HCT116 (cell line): Measurements from ENCODE around the gene FBXL13. TPM values are rescaled to one million over a fixed set of nuclear protein-coding genes. Genes with fewer than 3 reads are reported as not detected.

Source experiments
- ATAC-seq: fragments of 200-7000 bp; cut with Tn5 transposase; 2 replicates; pipeline ENCODE4 v1.9.1; 2020; ENCODE audit warnings: mild to moderate bottlenecking, moderate library complexity
- BruUV-seq: library from RNA; stranded (reverse); fragments of 400-500 nt; replicated peaks from 2 replicates; lab custom pipeline; 2021; lab: Mats Ljungman, UMichigan
- CTCF ChIA-PET: fragments of 300-600 bp; sonication (Branson Sonifier 250); formaldehyde crosslinking; loops from one replicate; lab custom pipeline; 2021; ENCODE audit warnings: antibody characterized with exemption; lab: Charles Lee
- POLR2A ChIA-PET: fragments of 300-600, 350-600 bp; sonication (Branson Sonifier 250); formaldehyde crosslinking; loops from one replicate; lab custom pipeline; 2021; ENCODE audit warnings: antibody characterized with exemption; lab: Charles Lee
- RAD21 ChIA-PET, 2 experiments: fragments of 300-600 bp; sonication (Branson Sonifier 250); formaldehyde crosslinking; loops; one replicate each; lab custom pipeline; 2023; ENCODE audit warnings: low total read pairs in 2 of 2; ENCODE audit not compliant: uncharacterized antibody in 2 of 2, unreplicated experiment in 2 of 2, low non-redundant PET in 1 of 2; lab: Charles Lee
- DNase-seq: peaks from one replicate; pipeline ENCODE4 v3.0.0-alpha.2; 2010; ENCODE audit warnings: low read depth, low spot score
- H2AFZ ChIP-seq: fragments of 200-600 bp; shearing (Covaris generic), sonication (generic); 2 replicates; pipeline ENCODE4 v1.6.1; 2017; ENCODE audit warnings: low read depth, mixed run types, mixed read lengths, antibody characterized with exemption, low read length; ENCODE audit not compliant: poor library complexity, severe bottlenecking
- H3K27ac ChIP-seq: 2 replicates; pipeline ENCODE4 v1.5.1; 2012; ENCODE audit warnings: low read depth, low read length
- H3K27me3 ChIP-seq: fragments of 200-600 bp; sonication (generic); 2 replicates; pipeline ENCODE4 v1.6.1; 2016; ENCODE audit warnings: mixed run types, low read length, mixed read lengths; ENCODE audit not compliant: insufficient read depth
- H3K36me3 ChIP-seq, 2 experiments: fragments of 200-500 bp in 1 of 2; fragments of 200-600 bp in 1 of 2; sonication (Bioruptor generic) in 1 of 2; sonication (generic) in 1 of 2; 2 replicates each; pipeline versions ENCODE4 v1.5.1 to v1.6.1; 2014 to 2016; ENCODE audit warnings: low read length in 2 of 2, inconsistent platforms in 1 of 2, mixed read lengths in 1 of 2, mixed run types in 1 of 2; ENCODE audit not compliant: insufficient read depth in 2 of 2, control insufficient read depth in 1 of 2
- H3K4me1 ChIP-seq, 2 experiments: fragments of 200-600 bp in 1 of 2; sonication (generic) in 1 of 2; 2 replicates each; pipeline versions ENCODE4 v1.5.1 to v1.6.1; 2012 to 2017; ENCODE audit warnings: low read length in 2 of 2, inconsistent platforms in 1 of 2, mild to moderate bottlenecking in 1 of 2, mixed read lengths in 1 of 2, mixed run types in 1 of 2, moderate library complexity in 1 of 2; ENCODE audit not compliant: insufficient read depth in 2 of 2, control insufficient read depth in 1 of 2
- H3K4me2 ChIP-seq: fragments of 200-600 bp; sonication (generic); 2 replicates; pipeline ENCODE4 v1.6.1; 2017; ENCODE audit warnings: mixed run types, low read length, mixed read lengths
- H3K4me3 ChIP-seq, 2 experiments: fragments of 200-600 bp in 1 of 2; sonication (generic) in 1 of 2; replicated peaks in 1 of 2; 2 replicates each; pipeline ENCODE4 v1.5.1; 2011 to 2016; ENCODE audit warnings: low read length in 2 of 2, control low read depth in 1 of 2, low read depth in 1 of 2, mild to moderate bottlenecking in 1 of 2, mixed read lengths in 1 of 2, mixed run types in 1 of 2
- H3K79me2 ChIP-seq: fragments of 200-600 bp; sonication (generic); 2 replicates; pipeline ENCODE4 v1.6.1; 2017; ENCODE audit warnings: mild to moderate bottlenecking, mixed run types, low read length, moderate library complexity, mixed read lengths; ENCODE audit not compliant: insufficient read depth
- H3K9ac ChIP-seq: fragments of 200-600 bp; sonication (generic); 2 replicates; pipeline ENCODE4 v1.6.1; 2016; ENCODE audit warnings: low read length, mixed read lengths
- H3K9me2 ChIP-seq: fragments of 200-600 bp; sonication (generic), shearing (Covaris generic); 2 replicates; pipeline ENCODE4 v1.6.1; 2017; ENCODE audit warnings: mixed run types, mild to moderate bottlenecking, moderate library complexity; ENCODE audit not compliant: insufficient read depth
- H3K9me3 ChIP-seq, 2 experiments: fragments of 200-500 bp in 1 of 2; fragments of 200-600 bp in 1 of 2; sonication (Bioruptor generic) in 1 of 2; sonication (generic) in 1 of 2; 2 replicates each; pipeline ENCODE4 v1.6.1; 2014 to 2017; ENCODE audit warnings: low read length in 2 of 2, mixed read lengths in 2 of 2, inconsistent platforms in 1 of 2, low read depth in 1 of 2, mild to moderate bottlenecking in 1 of 2, mixed run types in 1 of 2, moderate library complexity in 1 of 2; ENCODE audit not compliant: control insufficient read depth in 1 of 2, insufficient read depth in 1 of 2
- H4K20me1 ChIP-seq: fragments of 200-600 bp; sonication (generic), shearing (Covaris generic); 2 replicates; pipeline ENCODE4 v1.6.1; 2017; ENCODE audit warnings: mixed run types, mild to moderate bottlenecking, moderate library complexity; ENCODE audit not compliant: insufficient read depth
- ATF3 ChIP-seq: IDR thresholded peaks from 2 replicates; pipeline ENCODE4 v1.6.1; 2012
- CEBPB ChIP-seq: IDR thresholded peaks from 2 replicates; pipeline ENCODE4 v1.6.1; 2012; ENCODE audit warnings: low read depth
- CTCF ChIP-seq, 3 experiments: fragments of 200-600 bp in 1 of 3; sonication (generic) in 1 of 3; IDR thresholded peaks in 2 of 3; conservative IDR thresholded peaks in 1 of 3; 2 replicates each; pipeline ENCODE4 v1.5.1; 2012 to 2017; ENCODE audit warnings: low read depth in 2 of 3, low read length in 2 of 3, antibody characterized with exemption in 1 of 3, borderline replicate concordance in 1 of 3, control low read depth in 1 of 3, mild to moderate bottlenecking in 1 of 3, mixed read lengths in 1 of 3, mixed run types in 1 of 3, moderate library complexity in 1 of 3; ENCODE audit not compliant: insufficient read depth in 1 of 3
- EGR1 ChIP-seq: IDR thresholded peaks from 2 replicates; pipeline ENCODE4 v1.6.1; 2012; ENCODE audit warnings: low read depth
- ELF1 ChIP-seq: IDR thresholded peaks from 2 replicates; pipeline ENCODE4 v1.6.1; 2012; ENCODE audit warnings: low read depth, borderline replicate concordance
- FOSL1 ChIP-seq: IDR thresholded peaks from 2 replicates; pipeline ENCODE4 v1.6.1; 2012; ENCODE audit warnings: low read depth
- MAX ChIP-seq: IDR thresholded peaks from 2 replicates; pipeline ENCODE4 v1.6.1; 2012
- POLR2A ChIP-seq: IDR thresholded peaks from 2 replicates; pipeline ENCODE4 v1.7.0; 2011; ENCODE audit warnings: borderline replicate concordance; ENCODE audit not compliant: insufficient read depth, insufficient read length; ENCODE audit errors: extremely low read depth
- POLR2AphosphoS5 ChIP-seq: IDR thresholded peaks from 2 replicates; pipeline ENCODE4 v1.6.1; 2011; ENCODE audit warnings: mild to moderate bottlenecking, low read depth, low read length, moderate library complexity
- RAD21 ChIP-seq: IDR thresholded peaks from 2 replicates; pipeline ENCODE4 v1.6.1; 2012; ENCODE audit warnings: low read depth, mild to moderate bottlenecking
- SP1 ChIP-seq: IDR thresholded peaks from 2 replicates; pipeline ENCODE4 v1.6.1; 2012; ENCODE audit warnings: low read depth
- SRF ChIP-seq: IDR thresholded peaks from 2 replicates; pipeline ENCODE4 v1.6.1; 2012; ENCODE audit warnings: low read depth
- TCF7L2 ChIP-seq: IDR thresholded peaks from 2 replicates; pipeline ENCODE4 v1.7.0; 2011; ENCODE audit warnings: borderline replicate concordance, inconsistent platforms; ENCODE audit not compliant: insufficient read depth, insufficient read length; ENCODE audit errors: extremely low read depth
- ZFX ChIP-seq: fragments of 450-650 bp; IDR thresholded peaks from 2 replicates; pipeline ENCODE4 v1.6.1; 2017
- ZNF274 ChIP-seq: fragments of 200-500 bp; sonication (Bioruptor generic); IDR thresholded peaks from 2 replicates; pipeline ENCODE4 v1.6.1; 2014; ENCODE audit warnings: mild to moderate bottlenecking, low read depth, low read length, inconsistent platforms
- intact Hi-C: fragments of 100-400 bp; cut with micrococcal nuclease; formaldehyde crosslinking; loops from 2 replicates; pipeline ENCODE4 v1.10.0; 2022
- total RNA-seq: library from RNA; stranded (reverse); gene quantifications from one replicate; pipeline ENCODE4 v1.2.1, GENCODE V29; 2021; ENCODE audit not compliant: unreplicated experiment
- TF ChIP-seq, protein P1 (sequence below): IDR thresholded peaks from 2 replicates; pipeline ENCODE4 v1.6.1; 2011; ENCODE audit warnings: mild to moderate bottlenecking, low read length, moderate library complexity; ENCODE audit not compliant: insufficient replicate concordance; ENCODE audit errors: extremely low read depth

FBXL13 gene
- total RNA-seq, 1 experiment from 2014 or later = 1.0 TPM

GRCh38 chr7:102821994-102822747 is 252.4 kb downstream of the FBXL13 start:
- no peak overlapping the region for H3K9ac ChIP-seq
- BruUV-seq = no TSS peak
- CTCF ChIA-PET = no interaction called here

GRCh38 chr7:102819151-102819550 is 255.4 kb downstream of the FBXL13 start:
- H3K4me2 ChIP-seq = no peak overlapping the region
- no peak overlapping the region for H3K27ac ChIP-seq
- ChIA-PET RAD21 (no interaction called here), CTCF (no interaction called here), POLR2A (no interaction called here)
- intact Hi-C loops = no loop called here
- H3K4me3 ChIP-seq = no peak overlapping the region
- no peak for DNase-seq
- H3K9ac ChIP-seq = no peak overlapping the region
- H3K9me3 ChIP-seq = no peaks in the 10 kb centered on the region
- no peaks in the 10 kb centered on the region for H3K79me2 ChIP-seq
- H2AFZ ChIP-seq = no peak overlapping the region
- H3K4me1 ChIP-seq = no peaks in the 10 kb centered on the region
- BruUV-seq = no TSS peak
- ATAC-seq = no peak
- no peaks in the 10 kb centered on the region for H3K9me2 ChIP-seq
- no peaks in the 10 kb centered on the region for H3K27me3 ChIP-seq
- no peaks in the 10 kb centered on the region for H3K36me3 ChIP-seq
- no peaks in the 10 kb centered on the region for H4K20me1 ChIP-seq
- TF ChIP-seq MAX = no peak
- no peak for TF ChIP-seq RAD21
- TF ChIP-seq, protein P1, sequence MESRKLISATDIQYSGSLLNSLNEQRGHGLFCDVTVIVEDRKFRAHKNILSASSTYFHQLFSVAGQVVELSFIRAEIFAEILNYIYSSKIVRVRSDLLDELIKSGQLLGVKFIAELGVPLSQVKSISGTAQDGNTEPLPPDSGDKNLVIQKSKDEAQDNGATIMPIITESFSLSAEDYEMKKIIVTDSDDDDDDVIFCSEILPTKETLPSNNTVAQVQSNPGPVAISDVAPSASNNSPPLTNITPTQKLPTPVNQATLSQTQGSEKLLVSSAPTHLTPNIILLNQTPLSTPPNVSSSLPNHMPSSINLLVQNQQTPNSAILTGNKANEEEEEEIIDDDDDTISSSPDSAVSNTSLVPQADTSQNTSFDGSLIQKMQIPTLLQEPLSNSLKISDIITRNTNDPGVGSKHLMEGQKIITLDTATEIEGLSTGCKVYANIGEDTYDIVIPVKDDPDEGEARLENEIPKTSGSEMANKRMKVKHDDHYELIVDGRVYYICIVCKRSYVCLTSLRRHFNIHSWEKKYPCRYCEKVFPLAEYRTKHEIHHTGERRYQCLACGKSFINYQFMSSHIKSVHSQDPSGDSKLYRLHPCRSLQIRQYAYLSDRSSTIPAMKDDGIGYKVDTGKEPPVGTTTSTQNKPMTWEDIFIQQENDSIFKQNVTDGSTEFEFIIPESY = no peak
- TF ChIP-seq TCF7L2 = no peak
- TF ChIP-seq CEBPB = no peak
- TF ChIP-seq SP1 = no peak
- TF ChIP-seq POLR2AphosphoS5 = no peak
- TF ChIP-seq SRF = no peak
- TF ChIP-seq ZNF274 = no peak
- TF ChIP-seq ATF3 = no peak
- TF ChIP-seq POLR2A = no peak
- TF ChIP-seq ZFX = no peak
- no peak for TF ChIP-seq ELF1
- no peak for TF ChIP-seq FOSL1
- TF ChIP-seq EGR1 = no peak
- TF ChIP-seq CTCF (IDR thresholded peaks at IDR 0.05 in 2 of 3, conservative IDR thresholded peaks at IDR 0.05 in 1 of 3; ENCODE audit: borderline replicate concordance in 1 of 3, insufficient read depth in 1 of 3, low read depth in 2 of 3, low read length in 2 of 3) = no peak

More at GRCh38 chr7:102821994-102822747, 252.4 kb downstream of the FBXL13 start:
- no peaks in the 10 kb centered on the region for H3K27me3 ChIP-seq
- H3K4me3 ChIP-seq = no peak overlapping the region
- no peak overlapping the region for H2AFZ ChIP-seq
- POLR2A ChIA-PET = no interaction called here
- peaks cover 0 to 3% of the 10 kb centered on the region in 2 experiments; a peak in 1 of 4 replicates for H3K36me3 ChIP-seq
- no peak for DNase-seq
- RAD21 ChIA-PET = no interaction called here
- H3K4me2 ChIP-seq = no peak overlapping the region
- H3K79me2 ChIP-seq = no peaks in the 10 kb centered on the region
- H3K9me3 ChIP-seq = no peaks in the 10 kb centered on the region
- H3K27ac ChIP-seq = no peak overlapping the region
- intact Hi-C loops = no loop called here
- no peaks in the 10 kb centered on the region for H4K20me1 ChIP-seq
- H3K9me2 ChIP-seq = no peaks in the 10 kb centered on the region
- no peak for TF ChIP-seq POLR2AphosphoS5
- TF ChIP-seq, all 23 proteins: peak for 0
- no peaks in the 10 kb centered on the region for H3K4me1 ChIP-seq
- ATAC-seq = no peak
